Astrocyte of the spinal cord (primary cell): Measurements from ENCODE around the gene PRR15L.

Source experiments
- DNase-seq: peaks from one replicate; pipeline ENCODE4 v3.0.0; 2011; ENCODE audit warnings: low read depth, low spot score
- H3K4me3 ChIP-seq: 2 replicates; pipeline ENCODE4 v1.5.1; 2011; ENCODE audit warnings: low read depth, mild to moderate bottlenecking, low read length, moderate library complexity
- CTCF ChIP-seq: IDR thresholded peaks from 2 replicates; pipeline ENCODE4 v1.5.1; 2012; ENCODE audit warnings: low read depth, mild to moderate bottlenecking, low read length, inconsistent platforms
- in situ Hi-C: cut with HindIII; loops from 2 replicates; pipeline ENCODE4 v1.10.0; 2017; ENCODE audit warnings: low sequenced_read_pairs

Gene PRR15L

GRCh38 chr17:47957591-47958490 lies at the start of gene PRR15L:
Gene PRR15L, minus strand, starts transcription at chr17:47957883. Its CDS starts 4,649 bp downstream, at chr17:47953234.
- in situ Hi-C loops = no loop called here
- DNase-seq = no peak
- no peak within 1 kb of the TSS for H3K4me3 ChIP-seq
- no peak for TF ChIP-seq CTCF

GRCh38 chr17:48006936-48007709 lies 49.4 kb upstream of the PRR15L start:
- no peak for TF ChIP-seq CTCF
- in situ Hi-C loops = no loop called here
- H3K4me3 ChIP-seq = no peak overlapping the region
- DNase-seq = no peak

GRCh38 chr17:48004983-48005382 lies 47.3 kb upstream of the PRR15L start:
- no peak for TF ChIP-seq CTCF
- DNase-seq = no peak
- H3K4me3 ChIP-seq = no peak overlapping the region
- in situ Hi-C loops = no loop called here

- in situ Hi-C loops = no loop called here
- no peak for TF ChIP-seq CTCF
- no peak for DNase-seq
- H3K4me3 ChIP-seq = no peak overlapping the region
Observed at GRCh38 chr17:48003417-48004151, 45.9 kb upstream of the PRR15L start.

GRCh38 chr17:48002916-48003416 lies 45.3 kb upstream of the PRR15L start:
- in situ Hi-C loops = no loop called here
- no peak overlapping the region for H3K4me3 ChIP-seq
- DNase-seq = no peak
- no peak for TF ChIP-seq CTCF
